Measurements from ENCODE around the gene ADAMTSL2.
A peak's percentile ranks its signal among the peaks of the same experiment; 100 is the strongest.

Gene ADAMTSL2

GRCh38 chr9:133574771-133575170, 40.3 kb downstream of the ADAMTSL2 start:
- H3K9me3 ChIP-seq (replicated peaks in 1 of 11), result no peaks in the 10 kb centered on the region
- peaks cover 0 to 35% (median 0%) of the 10 kb centered on the region in 11 experiments; a peak in 4 of 22 replicates for H4K20me1 ChIP-seq
- H3K4me2 ChIP-seq, result peak overlapping the region in 9 of 11 experiments; percentile 80 to 99 (median 95); a peak in 16 of 22 replicates
- no peak overlapping the region for H3K4me3 ChIP-seq
- no peak for TF ChIP-seq Cebpa-rat (IDR thresholded peaks at IDR 0.05)
- H3K36me3 ChIP-seq, result no peaks in the 10 kb centered on the region
- peaks cover 0 to 64% (median 6%) of the 10 kb centered on the region in 11 experiments; a peak in 12 of 22 replicates for H3K27me3 ChIP-seq
- H3K4me1 ChIP-seq, result peaks cover 46 to 97% (median 90%) of the 10 kb centered on the region in 10 experiments
- H3K27ac ChIP-seq, result peak overlapping the region in 3 of 11 experiments; percentile 6 to 99 (median 97); a peak in 3 of 22 replicates
- H3K9ac ChIP-seq, result peak overlapping the region in 3 of 11 experiments; percentile 37 to 88 (median 41); a peak in 5 of 22 replicates

- Histone ChIP-seq H4K20me1 (peaks cover 0 to 35% (median 0%) of the 10 kb centered on the region in 11 experiments; a peak in 4 of 22 replicates), H3K27me3 (peaks cover 0 to 69% (median 6%) of the 10 kb centered on the region in 11 experiments; a peak in 12 of 22 replicates), H3K4me2 (peak overlapping the region; percentile 80 to 99 (median 94)), H3K9me3 (replicated peaks in 1 of 11) (no peaks in the 10 kb centered on the region), H3K4me3 (no peak overlapping the region), H3K4me1 (peaks cover 49 to 99% (median 97%) of the 10 kb centered on the region in 10 experiments), H3K27ac (peak overlapping the region in 5 of 11 experiments; percentile 48 to 99 (median 77); a peak in 9 of 22 replicates), H3K9ac (peak overlapping the region in 5 of 11 experiments; percentile 40 to 88 (median 74); a peak in 9 of 22 replicates), H3K36me3 (no peaks in the 10 kb centered on the region)
- no peak for TF ChIP-seq Cebpa-rat (IDR thresholded peaks at IDR 0.05)
These were observed 40.9 kb downstream of the ADAMTSL2 start for GRCh38 chr9:133575186-133576030.

GRCh38 chr9:133576031-133576874, 41.7 kb downstream of the ADAMTSL2 start:
- H3K27ac ChIP-seq, result peak overlapping the region in 8 of 11 experiments; percentile 17 to 99 (median 66); a peak in 16 of 22 replicates
- H3K4me2 ChIP-seq, result peak overlapping the region; percentile 80 to 99 (median 94)
- no peak for TF ChIP-seq Cebpa-rat (IDR thresholded peaks at IDR 0.05)
- H3K9ac ChIP-seq, result peak overlapping the region in 8 of 11 experiments; percentile 34 to 88 (median 62); a peak in 14 of 22 replicates
- peaks cover 0 to 30% (median 0%) of the 10 kb centered on the region in 11 experiments; a peak in 4 of 22 replicates for H4K20me1 ChIP-seq
- H3K27me3 ChIP-seq, result peaks cover 0 to 73% (median 6%) of the 10 kb centered on the region in 11 experiments; a peak in 12 of 22 replicates
- H3K4me3 ChIP-seq, result peak overlapping the region in 5 of 10 experiments; percentile 24 to 58 (median 39); a peak in 8 of 20 replicates
- peaks cover 54 to 99% (median 97%) of the 10 kb centered on the region in 10 experiments for H3K4me1 ChIP-seq
- no peaks in the 10 kb centered on the region for H3K9me3 ChIP-seq (replicated peaks in 1 of 11)
- no peaks in the 10 kb centered on the region for H3K36me3 ChIP-seq

GRCh38 chr9:133576875-133577736, 42.6 kb downstream of the ADAMTSL2 start:
- H3K36me3 ChIP-seq, result no peaks in the 10 kb centered on the region
- H4K20me1 ChIP-seq, result peaks cover 0 to 30% (median 0%) of the 10 kb centered on the region in 11 experiments; a peak in 4 of 22 replicates
- H3K9ac ChIP-seq, result peak overlapping the region in 8 of 11 experiments; percentile 43 to 93 (median 62); a peak in 15 of 22 replicates
- no peaks in the 10 kb centered on the region for H3K9me3 ChIP-seq (replicated peaks in 1 of 11)
- peak overlapping the region in 8 of 11 experiments; percentile 32 to 99 (median 71); a peak in 16 of 22 replicates for H3K27ac ChIP-seq
- peak overlapping the region; percentile 80 to 99 (median 94) for H3K4me2 ChIP-seq
- peak overlapping the region in 5 of 10 experiments; percentile 24 to 58 (median 39); a peak in 9 of 20 replicates for H3K4me3 ChIP-seq
- peaks cover 63 to 100% (median 99%) of the 10 kb centered on the region in 10 experiments for H3K4me1 ChIP-seq
- no peak for TF ChIP-seq Cebpa-rat (IDR thresholded peaks at IDR 0.05)
- peaks cover 0 to 81% (median 6%) of the 10 kb centered on the region in 11 experiments; a peak in 12 of 22 replicates for H3K27me3 ChIP-seq

DNA sequence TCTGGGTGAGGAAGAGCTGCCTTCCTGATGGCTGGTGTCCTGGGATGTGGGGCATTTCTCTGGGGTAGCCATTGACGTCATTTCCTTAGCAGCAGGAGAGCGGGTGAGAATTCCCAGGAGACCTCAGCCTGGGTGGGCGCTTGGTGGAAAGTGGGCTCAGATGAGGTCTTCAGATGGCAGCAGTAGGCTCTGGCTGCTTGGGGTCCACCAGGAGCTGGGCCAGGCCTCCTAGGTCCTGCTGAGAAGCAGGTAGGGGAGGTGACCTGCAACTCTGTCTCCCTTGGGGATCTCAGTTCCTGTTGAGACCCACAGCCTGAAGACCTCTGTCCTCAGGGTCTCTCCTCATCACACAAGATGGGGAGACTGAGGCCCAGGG, 43.2 kb downstream of the ADAMTSL2 start:
- Histone ChIP-seq H3K27ac (peak overlapping the region in 8 of 11 experiments; percentile 32 to 99 (median 71); a peak in 13 of 22 replicates), H3K4me3 (peak overlapping the region in 2 of 10 experiments; percentile 1 to 25; a peak in 4 of 20 replicates), H3K4me1 (peaks cover 69 to 100% (median 100%) of the 10 kb centered on the region in 10 experiments), H3K27me3 (peaks cover 0 to 83% (median 6%) of the 10 kb centered on the region in 11 experiments; a peak in 12 of 22 replicates), H3K4me2 (peak overlapping the region; percentile 80 to 99 (median 94)), H4K20me1 (peaks cover 0 to 31% (median 0%) of the 10 kb centered on the region in 11 experiments; a peak in 4 of 22 replicates), H3K9me3 (replicated peaks in 1 of 11) (no peaks in the 10 kb centered on the region), H3K36me3 (no peaks in the 10 kb centered on the region), H3K9ac (peak overlapping the region in 7 of 11 experiments; percentile 29 to 93 (median 72); a peak in 12 of 22 replicates)
- TF ChIP-seq Cebpa-rat (IDR thresholded peaks at IDR 0.05), result no peak

DNA sequence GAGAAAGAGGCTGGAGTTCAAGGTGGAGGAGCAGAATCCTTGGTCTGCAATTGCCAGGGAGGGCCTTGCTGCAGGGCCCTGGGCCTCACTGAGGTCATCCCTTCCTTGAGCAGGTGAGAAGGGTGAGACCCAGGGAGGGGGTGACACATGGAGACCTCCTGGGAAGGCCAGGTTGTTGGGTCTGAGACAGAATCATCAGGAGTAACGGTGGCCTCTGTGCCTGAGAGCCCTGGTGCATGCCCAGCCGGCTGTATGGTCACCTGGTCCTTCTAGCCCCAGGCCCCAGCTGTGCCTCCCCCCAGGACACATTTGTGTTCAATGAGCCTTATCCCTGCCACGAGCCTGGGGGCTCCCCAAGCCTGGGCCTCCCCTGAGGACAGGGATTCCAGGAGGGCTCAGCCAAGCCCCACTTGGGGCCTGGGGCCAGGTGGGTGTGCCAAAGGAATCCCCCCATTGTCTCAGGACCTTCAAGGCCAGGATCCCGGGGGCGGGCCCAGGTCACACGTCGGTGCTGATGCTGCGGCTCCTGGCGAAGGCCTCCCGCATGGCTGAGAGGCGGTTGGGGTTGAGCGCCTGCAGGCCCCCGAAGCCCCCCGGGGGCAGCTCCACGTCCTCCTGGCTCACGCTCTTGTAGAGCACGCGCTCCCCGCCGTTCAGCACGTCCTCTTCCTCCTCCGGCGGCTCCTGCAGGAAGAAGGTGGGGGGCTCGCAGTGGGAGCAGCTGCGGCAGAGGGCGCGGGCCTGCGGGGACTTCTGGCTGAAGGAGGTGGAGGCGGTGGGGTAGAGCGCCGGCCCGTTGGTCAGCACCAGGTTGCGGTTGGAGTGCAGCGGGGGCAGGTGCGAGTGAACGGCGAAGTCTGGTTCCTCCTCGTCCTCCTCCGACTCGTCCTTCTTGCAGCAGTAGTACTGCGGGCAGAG, 44.3 kb downstream of the ADAMTSL2 start:
- Histone ChIP-seq H3K27ac (peak overlapping the region in 7 of 11 experiments; percentile 1 to 99 (median 77); a peak in 12 of 22 replicates), H3K36me3 (no peaks in the 10 kb centered on the region), H3K4me3 (peak overlapping the region in 5 of 10 experiments; percentile 1 to 31 (median 20); a peak in 5 of 20 replicates), H3K27me3 (peaks cover 0 to 83% (median 6%) of the 10 kb centered on the region in 11 experiments; a peak in 12 of 22 replicates), H3K4me2 (peak overlapping the region; percentile 80 to 99 (median 94)), H3K9ac (peak overlapping the region in 7 of 11 experiments; percentile 1 to 93 (median 72); a peak in 9 of 22 replicates), H3K4me1 (peaks cover 75 to 100% (median 100%) of the 10 kb centered on the region in 10 experiments), H4K20me1 (peaks cover 0 to 42% (median 0%) of the 10 kb centered on the region in 11 experiments; a peak in 4 of 22 replicates), H3K9me3 (replicated peaks in 1 of 11) (no peaks in the 10 kb centered on the region)
- no peak for TF ChIP-seq Cebpa-rat (IDR thresholded peaks at IDR 0.05)
